Gastroesophageal sphincter (tissue), 4 donors: ENCODE data around the gene SETD5. TPM values are rescaled to one million over a fixed set of nuclear protein-coding genes. Genes with fewer than 3 reads are reported as not detected.

ENCODE experiments used
- total RNA-seq, 4 donors: library from RNA; depleted of rRNA; stranded (reverse); fragments of >200 nt; gene quantifications; one replicate each; pipeline ENCODE4 v1.1.0, GENCODE V29; 2016

Gene SETD5
- total RNA-seq, 4 donors from 2014 or later: 51.5 to 95.3 (median 76.8) TPM

Other genes with a start within 250 kb of the SETD5 start
- 1 to 10 TPM; 2.0 to 6.9 (median 4.8) TPM for gene SRGAP3, start 148.0 kb upstream of the SETD5 start, total RNA-seq
- gene THUMPD3, start 34.6 kb upstream of the SETD5 start, total RNA-seq: 10 to 100 TPM; 18.8 to 32.1 (median 25.8) TPM
- under 1 TPM in 2 of 4 donors, not detected in 2; 0.04 to 0.13 TPM for gene LHFPL4, start 156.2 kb downstream of the SETD5 start, total RNA-seq